Measurements from ENCODE around the gene USP47.
A peak's percentile ranks its signal among the peaks of the same experiment; 100 is the strongest.

The USP47 gene

GRCh38 chr11:11967669-11968510 is 126.1 kb downstream of the USP47 start (continued):
- TF ChIP-seq OVOL3 (tag by site-specific recombination; IDR thresholded peaks at IDR 0.05) (no peak), ZBTB6 (tag by site-specific recombination; IDR thresholded peaks at IDR 0.05) (no peak), ZEB2 (tag by site-specific recombination; IDR thresholded peaks at IDR 0.05) (no peak), SCRT1 (tag by site-specific recombination; IDR thresholded peaks at IDR 0.05; ENCODE audit: borderline replicate concordance) (peak; percentile 64; the same call in 1 of the 2 replicates)

GRCh38 chr11:11968511-11969280 is 126.9 kb downstream of the USP47 start:
- Histone ChIP-seq H3K4me1 (ENCODE audit: control insufficient read depth, insufficient read depth, low read length) (no peaks in the 10 kb centered on the region), H3K36me3 (ENCODE audit: control insufficient read depth in 2 of 2, insufficient read depth in 1 of 2, low read length in 2 of 2) (no peaks in the 10 kb centered on the region), H3K27ac (ENCODE audit: extremely low read depth, low read depth, low read length) (no peak overlapping the region), H3K9me3 (ENCODE audit: control insufficient read depth, insufficient read depth, low read depth, low read length) (no peaks in the 10 kb centered on the region), H3K4me3 (ENCODE audit: low read depth, low read length) (no peak overlapping the region)
- POLR2A ChIA-PET: no interaction called here
- no peak for TF ChIP-seq ZSCAN5A (tag by site-specific recombination; IDR thresholded peaks at IDR 0.05)
- no peak for TF ChIP-seq ZNF184 (tag by site-specific recombination; IDR thresholded peaks at IDR 0.05)
- CTCF ChIA-PET: interaction anchor here (3.7 to 4.3 kb wide), 3 partner anchors 9 to 75 kb away, joined by 28 to 57 read pairs (median 32); no protein-coding TSS in a partner anchor

GRCh38 chr11:11969380-11970215 is 127.8 kb downstream of the USP47 start:
- no peak overlapping the region for H3K27ac ChIP-seq (ENCODE audit: extremely low read depth, low read depth, low read length)
- H3K36me3 ChIP-seq (ENCODE audit: control insufficient read depth in 2 of 2, insufficient read depth in 1 of 2, low read length in 2 of 2): no peaks in the 10 kb centered on the region
- no peak for TF ChIP-seq ZNF433 (tag by site-specific recombination; IDR thresholded peaks at IDR 0.05; ENCODE audit: low read depth)
- TF ChIP-seq ZNF391 (tag by site-specific recombination; IDR thresholded peaks at IDR 0.05; ENCODE audit: borderline replicate concordance, low read depth): no peak
- no peak for TF ChIP-seq BCL11A (tag by site-specific recombination; IDR thresholded peaks at IDR 0.05; ENCODE audit: low read depth)
- TF ChIP-seq ZNF354C (tag by site-specific recombination; IDR thresholded peaks at IDR 0.05; ENCODE audit: borderline replicate concordance, low read depth): no peak
- no peak for TF ChIP-seq ZNF623 (tag by site-specific recombination; IDR thresholded peaks at IDR 0.05)
- no peak for TF ChIP-seq ZSCAN4 (tag by site-specific recombination; IDR thresholded peaks at IDR 0.05)
- TF ChIP-seq GLI2 (tag by site-specific recombination; IDR thresholded peaks at IDR 0.05; ENCODE audit: borderline replicate concordance, low read depth): no peak
- TF ChIP-seq ZNF510 (tag by site-specific recombination; IDR thresholded peaks at IDR 0.05; ENCODE audit: insufficient replicate concordance): no peak
- no peak for TF ChIP-seq ZNF2 (tag by site-specific recombination; IDR thresholded peaks at IDR 0.05)
- no peak for TF ChIP-seq ZNF350 (tag by site-specific recombination; IDR thresholded peaks at IDR 0.05)
- TF ChIP-seq ZSCAN5A (tag by site-specific recombination; IDR thresholded peaks at IDR 0.05): no peak
- TF ChIP-seq GLIS2 (tag by site-specific recombination; IDR thresholded peaks at IDR 0.05): no peak
- ChIA-PET CTCF (interaction anchor here (0.6 to 3.8 kb wide), 3 partner anchors 8 to 1039 kb away, joined by 4 to 57 read pairs (median 28); no protein-coding TSS in a partner anchor), POLR2A (no interaction called here)
- H3K4me3 ChIP-seq (ENCODE audit: low read depth, low read length): no peak overlapping the region
- no peaks in the 10 kb centered on the region for H3K4me1 ChIP-seq (ENCODE audit: control insufficient read depth, insufficient read depth, low read length)
- H3K9me3 ChIP-seq (ENCODE audit: control insufficient read depth, insufficient read depth, low read depth, low read length): no peaks in the 10 kb centered on the region

All from HEK293 (cell line).